Measurements from ENCODE around the gene TANGO6. TPM values are rescaled to one million over a fixed set of nuclear protein-coding genes. Genes with fewer than 3 reads are reported as not detected.

TANGO6 gene
- total and polyA plus RNA-seq, 2 donors from 2014 or later, result 4.5 to 20.6 TPM

DNA sequence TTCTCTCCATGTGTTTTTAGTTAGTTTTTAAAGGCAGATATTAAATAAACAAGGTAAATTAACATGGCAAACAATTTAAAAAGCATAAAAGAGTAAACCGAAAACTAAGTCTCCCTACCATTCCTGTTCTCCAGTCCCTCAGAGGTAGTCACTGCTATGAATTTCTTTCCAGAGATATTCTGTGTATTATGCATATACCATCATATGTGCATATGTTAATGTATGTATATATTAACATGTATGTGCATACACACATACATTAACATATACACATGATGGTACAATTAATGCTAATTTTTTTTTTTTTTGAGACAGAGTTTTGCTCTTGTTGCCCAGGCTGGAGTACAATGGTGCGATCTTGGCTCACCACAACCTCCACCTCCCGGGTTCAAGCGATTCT, 32.5 kb downstream of the TANGO6 start:
- Histone ChIP-seq H3K27me3 (ENCODE audit: control insufficient read depth, insufficient read depth, low read length) (no peaks in the 10 kb centered on the region), H3K9ac (ENCODE audit: low read length in 3 of 3) (no peak overlapping the region), H3K9me3 (ENCODE audit: control insufficient read depth in 2 of 3, insufficient read depth in 1 of 3, low read length in 3 of 3) (no peaks in the 10 kb centered on the region), H3K4me3 (ENCODE audit: low read length in 3 of 3) (no peak overlapping the region), H3K4me1 (ENCODE audit: control insufficient read depth in 2 of 3, insufficient read depth in 2 of 3, low read depth in 1 of 3, low read length in 3 of 3) (no peaks in the 10 kb centered on the region), H3K27ac (ENCODE audit: low read depth in 2 of 2, low read length in 2 of 2) (no peak overlapping the region), H3K36me3 (ENCODE audit: control insufficient read depth in 2 of 3, insufficient read depth in 3 of 3, low read length in 3 of 3) (peaks cover 0 to 10% (median 3%) of the 10 kb centered on the region in 3 donors)
- TF ChIP-seq, protein P1, sequence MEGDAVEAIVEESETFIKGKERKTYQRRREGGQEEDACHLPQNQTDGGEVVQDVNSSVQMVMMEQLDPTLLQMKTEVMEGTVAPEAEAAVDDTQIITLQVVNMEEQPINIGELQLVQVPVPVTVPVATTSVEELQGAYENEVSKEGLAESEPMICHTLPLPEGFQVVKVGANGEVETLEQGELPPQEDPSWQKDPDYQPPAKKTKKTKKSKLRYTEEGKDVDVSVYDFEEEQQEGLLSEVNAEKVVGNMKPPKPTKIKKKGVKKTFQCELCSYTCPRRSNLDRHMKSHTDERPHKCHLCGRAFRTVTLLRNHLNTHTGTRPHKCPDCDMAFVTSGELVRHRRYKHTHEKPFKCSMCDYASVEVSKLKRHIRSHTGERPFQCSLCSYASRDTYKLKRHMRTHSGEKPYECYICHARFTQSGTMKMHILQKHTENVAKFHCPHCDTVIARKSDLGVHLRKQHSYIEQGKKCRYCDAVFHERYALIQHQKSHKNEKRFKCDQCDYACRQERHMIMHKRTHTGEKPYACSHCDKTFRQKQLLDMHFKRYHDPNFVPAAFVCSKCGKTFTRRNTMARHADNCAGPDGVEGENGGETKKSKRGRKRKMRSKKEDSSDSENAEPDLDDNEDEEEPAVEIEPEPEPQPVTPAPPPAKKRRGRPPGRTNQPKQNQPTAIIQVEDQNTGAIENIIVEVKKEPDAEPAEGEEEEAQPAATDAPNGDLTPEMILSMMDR (IDR thresholded peaks at IDR 0.05; ENCODE audit: borderline replicate concordance, extremely low read depth, insufficient read depth), result no peak
- DNase-seq (no peak), FAIRE-seq (no peak)
- intact Hi-C loops (cut with DNase I), result no loop called here

DNA sequence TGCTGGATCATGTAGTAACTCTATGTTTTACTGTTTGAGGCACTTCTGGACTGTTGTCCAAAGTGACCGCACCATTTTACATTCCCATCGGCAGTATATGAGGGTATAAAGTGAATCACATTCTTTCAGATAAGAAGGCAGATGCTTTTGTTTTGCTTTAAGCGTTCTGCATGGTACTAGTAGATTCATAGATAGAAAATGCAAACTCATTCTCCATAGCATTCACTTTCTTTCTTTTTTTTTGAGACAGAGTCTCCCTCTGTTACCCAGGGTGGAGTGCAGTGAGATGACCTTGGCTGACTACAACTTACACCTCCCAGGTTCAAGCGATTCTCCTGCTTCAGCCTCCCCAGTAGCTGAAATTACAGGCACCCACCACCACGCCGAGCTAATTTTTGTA, 40.4 kb downstream of the TANGO6 start:
- Histone ChIP-seq H3K4me3 (ENCODE audit: low read length in 3 of 3) (no peak overlapping the region), H3K9me3 (ENCODE audit: control insufficient read depth in 2 of 3, insufficient read depth in 1 of 3, low read length in 3 of 3) (no peaks in the 10 kb centered on the region), H3K9ac (ENCODE audit: low read length in 3 of 3) (no peak overlapping the region), H3K27ac (ENCODE audit: low read depth in 2 of 2, low read length in 2 of 2) (no peak overlapping the region), H3K36me3 (ENCODE audit: control insufficient read depth in 2 of 3, insufficient read depth in 3 of 3, low read length in 3 of 3) (peaks cover 0 to 4% (median 3%) of the 10 kb centered on the region in 3 donors), H3K4me1 (ENCODE audit: control insufficient read depth in 2 of 3, insufficient read depth in 2 of 3, low read depth in 1 of 3, low read length in 3 of 3) (peaks cover 0 to 12% (median 4%) of the 10 kb centered on the region in 3 donors), H3K27me3 (ENCODE audit: control insufficient read depth, insufficient read depth, low read length) (no peaks in the 10 kb centered on the region)
- no peak for FAIRE-seq
- intact Hi-C loops (cut with DNase I), result no loop called here
- TF ChIP-seq, protein P1 (IDR thresholded peaks at IDR 0.05; ENCODE audit: borderline replicate concordance, extremely low read depth, insufficient read depth), result no peak
- DNase-seq, result no peak

DNA sequence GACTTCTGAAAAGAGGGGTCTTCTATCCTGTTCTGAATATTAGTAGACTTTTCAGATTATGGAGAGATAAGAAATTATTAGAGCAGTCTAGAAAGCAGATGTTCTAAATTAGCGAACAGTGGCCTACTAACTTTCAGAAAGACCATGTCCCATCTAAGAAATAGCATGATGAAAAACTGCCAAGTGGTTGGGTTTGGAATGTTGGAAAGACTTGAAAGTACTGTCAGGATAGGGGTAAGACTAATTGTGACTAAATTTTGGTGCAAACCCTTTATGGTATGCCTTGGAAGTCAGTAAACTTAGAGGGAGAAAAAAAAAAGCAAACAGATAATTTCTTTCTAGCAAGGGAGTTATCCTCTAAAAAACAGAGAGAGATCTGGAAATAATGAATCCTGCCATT, 41.1 kb downstream of the TANGO6 start:
- peaks cover 0 to 4% (median 3%) of the 10 kb centered on the region in 3 donors for H3K36me3 ChIP-seq (ENCODE audit: control insufficient read depth in 2 of 3, insufficient read depth in 3 of 3, low read length in 3 of 3)
- no peak overlapping the region for H3K4me3 ChIP-seq (ENCODE audit: low read length in 3 of 3)
- H3K27ac ChIP-seq (ENCODE audit: low read depth in 2 of 2, low read length in 2 of 2), result no peak overlapping the region
- no peak overlapping the region for H3K9ac ChIP-seq (ENCODE audit: low read length in 3 of 3)
- peak in 2 of 5 donors; percentile 10 to 22 for DNase-seq
- intact Hi-C loops (cut with DNase I), result no loop called here
- no peaks in the 10 kb centered on the region for H3K27me3 ChIP-seq (ENCODE audit: control insufficient read depth, insufficient read depth, low read length)
- TF ChIP-seq, protein P1 (IDR thresholded peaks at IDR 0.05; ENCODE audit: borderline replicate concordance, extremely low read depth, insufficient read depth), result no peak
- peaks cover 0 to 12% (median 4%) of the 10 kb centered on the region in 3 donors for H3K4me1 ChIP-seq (ENCODE audit: control insufficient read depth in 2 of 3, insufficient read depth in 2 of 3, low read depth in 1 of 3, low read length in 3 of 3)
- FAIRE-seq, result no peak
- no peaks in the 10 kb centered on the region for H3K9me3 ChIP-seq (ENCODE audit: control insufficient read depth in 2 of 3, insufficient read depth in 1 of 3, low read length in 3 of 3)
